Adrenal gland (tissue), 5 donors: Measurements from ENCODE around the gene TPGS1.

Source experiments
- POLR2A ChIP-seq, 2 donors: fragments of 450-650 bp; IDR thresholded peaks; one replicate each; pipeline ENCODE4 v1.6.1; 2017; ENCODE audit warnings: antibody characterized with exemption in 2 of 2, mild to moderate bottlenecking in 2 of 2, moderate library complexity in 1 of 2
- TF ChIP-seq, protein P1 (sequence below), 6 experiments: fragments of 450-650 bp in 4 of 6; fragments of 200-600 bp in 2 of 6; sonication (generic) in 1 of 6; IDR thresholded peaks; 1 replicate in 5 of 6; 2 replicates in 1 of 6; pipeline versions ENCODE4 v1.5.1 to v1.8.0; 2016 to 2021; ENCODE audit warnings: antibody characterized with exemption in 6 of 6, mild to moderate bottlenecking in 2 of 6, moderate library complexity in 1 of 6
- donor health status: DM: no; HTN: no; CAD: no.

DNA sequence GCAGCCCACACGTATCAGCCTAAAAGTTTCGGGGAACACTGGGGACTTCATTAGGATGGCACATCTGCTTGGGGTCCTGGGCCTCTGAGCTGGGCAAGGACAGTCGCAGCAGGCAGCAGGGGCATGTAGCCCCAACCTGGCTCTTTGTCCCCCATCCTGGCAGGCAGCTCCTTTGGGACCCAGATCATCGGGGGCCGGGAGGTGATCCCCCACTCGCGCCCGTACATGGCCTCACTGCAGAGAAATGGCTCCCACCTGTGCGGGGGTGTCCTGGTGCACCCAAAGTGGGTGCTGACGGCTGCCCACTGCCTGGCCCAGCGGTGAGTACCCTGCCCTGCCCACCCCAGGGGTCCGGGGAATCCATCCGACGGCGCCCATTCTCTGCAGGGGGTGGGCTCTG lies 39.8 kb downstream of the TPGS1 start:
- TF ChIP-seq, protein P1, sequence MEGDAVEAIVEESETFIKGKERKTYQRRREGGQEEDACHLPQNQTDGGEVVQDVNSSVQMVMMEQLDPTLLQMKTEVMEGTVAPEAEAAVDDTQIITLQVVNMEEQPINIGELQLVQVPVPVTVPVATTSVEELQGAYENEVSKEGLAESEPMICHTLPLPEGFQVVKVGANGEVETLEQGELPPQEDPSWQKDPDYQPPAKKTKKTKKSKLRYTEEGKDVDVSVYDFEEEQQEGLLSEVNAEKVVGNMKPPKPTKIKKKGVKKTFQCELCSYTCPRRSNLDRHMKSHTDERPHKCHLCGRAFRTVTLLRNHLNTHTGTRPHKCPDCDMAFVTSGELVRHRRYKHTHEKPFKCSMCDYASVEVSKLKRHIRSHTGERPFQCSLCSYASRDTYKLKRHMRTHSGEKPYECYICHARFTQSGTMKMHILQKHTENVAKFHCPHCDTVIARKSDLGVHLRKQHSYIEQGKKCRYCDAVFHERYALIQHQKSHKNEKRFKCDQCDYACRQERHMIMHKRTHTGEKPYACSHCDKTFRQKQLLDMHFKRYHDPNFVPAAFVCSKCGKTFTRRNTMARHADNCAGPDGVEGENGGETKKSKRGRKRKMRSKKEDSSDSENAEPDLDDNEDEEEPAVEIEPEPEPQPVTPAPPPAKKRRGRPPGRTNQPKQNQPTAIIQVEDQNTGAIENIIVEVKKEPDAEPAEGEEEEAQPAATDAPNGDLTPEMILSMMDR (IDR thresholded peaks at IDR 0.05) = no peak
- no peak for TF ChIP-seq POLR2A (IDR thresholded peaks at IDR 0.05)
